ENCODE measurements around the gene LRRC74A. TPM values are rescaled to one million over a fixed set of nuclear protein-coding genes. Genes with fewer than 3 reads are reported as not detected.
A peak's percentile ranks its signal among the peaks of the same experiment; 100 is the strongest.

The LRRC74A gene
- not detected in 2 replicates for total RNA-seq (2014; rRNA removed; shearing (Covaris generic))

- DNase-seq (ENCODE audit: low read depth): peak; percentile 20
Observed at GRCh38 chr14:76826122-76826521, at the start of gene LRRC74A. TSS of gene LRRC74A (plus strand) at chr14:76826408. CDS start at chr14:76826698, 290 bp downstream.

- no peak for DNase-seq (ENCODE audit: low read depth)
Observed at GRCh38 chr14:76776428-76777251, 49.6 kb upstream of the LRRC74A start.

GRCh38 chr14:76777721-76778120, 48.5 kb upstream of the LRRC74A start:
- no peak for DNase-seq (ENCODE audit: low read depth)

GRCh38 chr14:76778546-76779215, 47.5 kb upstream of the LRRC74A start:
- DNase-seq (ENCODE audit: low read depth): no peak

- no peak for DNase-seq (ENCODE audit: low read depth)
Observed at GRCh38 chr14:76779221-76780057, 46.8 kb upstream of the LRRC74A start.

GRCh38 chr14:76780058-76780345, 46.2 kb upstream of the LRRC74A start:
- DNase-seq (ENCODE audit: low read depth): no peak

- DNase-seq (ENCODE audit: low read depth): no peak
Observed at GRCh38 chr14:76780360-76780759, 45.8 kb upstream of the LRRC74A start.

- DNase-seq (ENCODE audit: low read depth): no peak
Observed at GRCh38 chr14:76780875-76781647, 45.1 kb upstream of the LRRC74A start.

GRCh38 chr14:76781648-76782051, 44.6 kb upstream of the LRRC74A start:
- DNase-seq (ENCODE audit: low read depth): no peak

- DNase-seq (ENCODE audit: low read depth): no peak
Observed at GRCh38 chr14:76782115-76782884, 43.9 kb upstream of the LRRC74A start.

GRCh38 chr14:76782885-76783566, 43.2 kb upstream of the LRRC74A start:
- DNase-seq (ENCODE audit: low read depth): no peak

GRCh38 chr14:76784266-76784874, 41.8 kb upstream of the LRRC74A start:
- no peak for DNase-seq (ENCODE audit: low read depth)

- peak; percentile 88 for DNase-seq (ENCODE audit: low read depth)
Observed at GRCh38 chr14:76784881-76785280, 41.3 kb upstream of the LRRC74A start.

- no peak for DNase-seq (ENCODE audit: low read depth)
Observed at GRCh38 chr14:76786601-76787000, 39.6 kb upstream of the LRRC74A start.

- no peak for DNase-seq (ENCODE audit: low read depth)
Observed at GRCh38 chr14:76792422-76792821, 33.8 kb upstream of the LRRC74A start.

GRCh38 chr14:76793324-76793723, 32.9 kb upstream of the LRRC74A start:
- DNase-seq (ENCODE audit: low read depth): no peak

- no peak for DNase-seq (ENCODE audit: low read depth)
Observed at GRCh38 chr14:76793956-76794355, 32.3 kb upstream of the LRRC74A start.

- no peak for DNase-seq (ENCODE audit: low read depth)
Observed at GRCh38 chr14:76806446-76806845, 19.8 kb upstream of the LRRC74A start.

- DNase-seq (ENCODE audit: low read depth): no peak
Observed at GRCh38 chr14:76808011-76808410, 18.2 kb upstream of the LRRC74A start.

- no peak for DNase-seq (ENCODE audit: low read depth)
Observed at GRCh38 chr14:76808990-76809389, 17.2 kb upstream of the LRRC74A start.
